Sigmoid colon (tissue), 4 donors: Measurements from ENCODE around the gene LUC7L2.

Source experiments
- CTCF ChIP-seq, 4 experiments: fragments of 450-650 bp in 3 of 4; fragments of 200-600 bp in 1 of 4; IDR thresholded peaks; one replicate each; pipeline ENCODE4 v1.5.1; 2016 to 2019; ENCODE audit warnings: antibody characterized with exemption in 4 of 4, mild to moderate bottlenecking in 3 of 4, moderate library complexity in 2 of 4
- EP300 ChIP-seq, 4 donors: sonication (generic); formaldehyde crosslinking; IDR thresholded peaks; one replicate each; pipeline ENCODE4 v1.6.1; 2017; ENCODE audit warnings: antibody characterized with exemption in 4 of 4

- TF ChIP-seq EP300 (IDR thresholded peaks at IDR 0.05) (no peak), CTCF (IDR thresholded peaks at IDR 0.05) (no peak)
Observed at GRCh38 chr7:139354729-139355128, 5.0 kb upstream of the LUC7L2 start.
